HepG2 (cell line): ENCODE measurements around the gene PARN. TPM values are rescaled to one million over a fixed set of nuclear protein-coding genes. Genes with fewer than 3 reads are reported as not detected.
"Not testable (repeated sequence)": the region's sequence is repeated elsewhere in the genome, so short reads cannot be mapped to it uniquely, and the experiment has no call there.

Experiments used
- ARID5B ChIP-seq: IDR thresholded peaks from 2 replicates; pipeline ENCODE4 v1.4.0; 2020; ENCODE audit warnings: mild to moderate bottlenecking, missing genetic modification reagents
- CBX5 ChIP-seq: sonication (generic); formaldehyde crosslinking; IDR thresholded peaks from 2 replicates; pipeline ENCODE4 v1.4.0; 2020; ENCODE audit warnings: missing genetic modification reagents, borderline replicate concordance
- CCAR2 ChIP-seq: fragments of 200-400 bp; formaldehyde crosslinking; optimal IDR thresholded peaks from 2 replicates; pipeline ENCODE3; 2018; ENCODE audit warnings: low read depth, mild to moderate bottlenecking, low read length, moderate library complexity
- FOSL2 ChIP-seq: sonication (generic); formaldehyde crosslinking; IDR thresholded peaks from 2 replicates; pipeline ENCODE4 v1.4.0; 2020; ENCODE audit warnings: missing genetic modification reagents
- HDAC2 ChIP-seq: sonication (generic); formaldehyde crosslinking; IDR thresholded peaks from 2 replicates; pipeline ENCODE4 v1.4.0; 2020; ENCODE audit warnings: missing genetic modification reagents
- HNF4G ChIP-seq, 2 experiments: sonication (generic) in 1 of 2; formaldehyde crosslinking in 1 of 2; IDR thresholded peaks; 2 replicates each; pipeline versions ENCODE4 v1.4.0 to v1.6.1; 2011 to 2020; ENCODE audit warnings: borderline replicate concordance in 2 of 2, low read depth in 2 of 2, mild to moderate bottlenecking in 2 of 2, low read length in 1 of 2, missing genetic modification reagents in 1 of 2, moderate library complexity in 1 of 2
- KDM1A ChIP-seq: IDR thresholded peaks from 2 replicates; pipeline ENCODE4 v1.6.1; 2016; ENCODE audit warnings: missing compliant biosample characterization
- PITX1 ChIP-seq: sonication (generic); formaldehyde crosslinking; IDR thresholded peaks from 2 replicates; pipeline ENCODE4 v1.5.1; 2020; ENCODE audit warnings: mild to moderate bottlenecking, missing genetic modification reagents
- RBM22 ChIP-seq: fragments of 200-400 bp; formaldehyde crosslinking; optimal IDR thresholded peaks from 2 replicates; pipeline ENCODE3; 2017; ENCODE audit warnings: mild to moderate bottlenecking, low read length, moderate library complexity
- RXRA ChIP-seq: sonication (generic); formaldehyde crosslinking; IDR thresholded peaks from 2 replicates; pipeline ENCODE4 v1.5.1; 2020; ENCODE audit warnings: missing genetic modification reagents
- SALL1 ChIP-seq: sonication (generic); formaldehyde crosslinking; IDR thresholded peaks from 2 replicates; pipeline ENCODE4 v1.8.0; 2022; ENCODE audit warnings: mild to moderate bottlenecking, missing genetic modification reagents
- TEAD3 ChIP-seq: optimal IDR thresholded peaks from 2 replicates; pipeline ENCODE3; 2016; ENCODE audit warnings: borderline replicate concordance
- THRA ChIP-seq: sonication (generic); formaldehyde crosslinking; IDR thresholded peaks from 2 replicates; pipeline ENCODE4 v1.4.0; 2020; ENCODE audit warnings: missing genetic modification reagents, borderline replicate concordance
- ZMYM2 ChIP-seq: sonication (generic); formaldehyde crosslinking; IDR thresholded peaks from 2 replicates; pipeline ENCODE4 v1.8.0; 2022; ENCODE audit warnings: mild to moderate bottlenecking, missing genetic modification reagents
- ZNF253 ChIP-seq: sonication (generic); formaldehyde crosslinking; IDR thresholded peaks from 2 replicates; pipeline ENCODE4 v1.8.0; 2022; ENCODE audit warnings: mild to moderate bottlenecking, missing genetic modification reagents, borderline replicate concordance
- ZNF263 ChIP-seq: sonication (generic); formaldehyde crosslinking; IDR thresholded peaks from 2 replicates; pipeline ENCODE4 v1.4.0; 2020; ENCODE audit warnings: missing genetic modification reagents
- ZNF652 ChIP-seq: IDR thresholded peaks from 2 replicates; pipeline ENCODE4 v1.6.1; 2016; ENCODE audit warnings: low read depth, borderline replicate concordance
- polyA plus RNA-seq, 8 experiments: library from polyadenylated mRNA; depleted of rRNA in 3 of 8; stranded (reverse) in 7 of 8; unstranded in 1 of 8; fragments of >200 nt; fragmentation: Illumina TruSeq in 4 of 8; extraction: Trizol in 4 of 8; gene quantifications; 2 replicates each; pipeline versions ENCODE4 v1.2.1 to v1.2.3, GENCODE V29; 2011 to 2016; ENCODE audit warnings: low read depth in 4 of 8, missing spikeins in 1 of 8, mixed read lengths in 1 of 8; ENCODE audit not compliant: insufficient read depth in 1 of 8
- total RNA-seq, 5 experiments: library from RNA; depleted of rRNA; stranded (reverse); fragments of >200 nt; fragmentation: Illumina TruSeq; extraction: Trizol; gene quantifications; 2 replicates each; pipeline ENCODE4 v1.2.3, GENCODE V29; 2016; ENCODE audit warnings: low read depth in 1 of 5

The PARN gene
- total and polyA plus RNA-seq, 2 of the 13 experiments (the other 11 are each of a cell fraction or from before 2014, with no cell fraction given): 13.3 to 47.6 TPM

- TF ChIP-seq FOSL2 (CRISPR knock-in tag): peak; percentile 29; the same call in 1 of the 2 replicates
- peak; percentile 62 for TF ChIP-seq ZNF263
- TF ChIP-seq ZNF253 (CRISPR knock-in tag): peak; percentile 75; the same call in 1 of the 2 replicates
- TF ChIP-seq RXRA: peak; percentile 28; the same call in 1 of the 2 replicates
- TF ChIP-seq ZMYM2: peak; percentile 74; the same call in 1 of the 2 replicates
- peak; percentile 48 for TF ChIP-seq SALL1 (CRISPR knock-in tag)
- peak; percentile 45; the same call in 1 of the 2 replicates for TF ChIP-seq ARID5B
- TF ChIP-seq HNF4G (IDR thresholded peaks at IDR 0.05; ENCODE audit: borderline replicate concordance, low read depth, low read length): 0 out of 2 replicates have a peak, but pooled peaks have one; percentile 30
- TF ChIP-seq HNF4G (CRISPR knock-in tag; IDR thresholded peaks at IDR 0.05; ENCODE audit: borderline replicate concordance, low read depth): not testable (repeated sequence)
- TF ChIP-seq RBM22: peak; percentile 81
- peak; percentile 43; the same call in 1 of the 2 replicates for TF ChIP-seq CBX5
- 0 out of 2 replicates have a peak, but pooled peaks have one; percentile 32 for TF ChIP-seq THRA (CRISPR knock-in tag)
- 0 out of 2 replicates have a peak, but pooled peaks have one; percentile 41 for TF ChIP-seq KDM1A (CRISPR knock-in tag)
- peak; percentile 39 for TF ChIP-seq CCAR2
- peak; percentile 8 for TF ChIP-seq TEAD3
- 0 out of 2 replicates have a peak, but pooled peaks have one; percentile 7 for TF ChIP-seq ZNF652 (CRISPR knock-in tag)
- TF ChIP-seq PITX1 (CRISPR knock-in tag): 0 out of 2 replicates have a peak, but pooled peaks have one; percentile 15
- TF ChIP-seq HDAC2 (CRISPR knock-in tag): peak; percentile 55; the same call in 1 of the 2 replicates
Measured at GRCh38 chr16:14544846-14545245, 85.2 kb downstream of the PARN start (continued).
